ENCODE data around the gene TRAM2. TPM values are rescaled to one million over a fixed set of nuclear protein-coding genes. Genes with fewer than 3 reads are reported as not detected.

TRAM2 gene
- polyA plus RNA-seq, 1 experiment: 152 TPM

GRCh38 chr6:52505726-52506409 is 71.0 kb downstream of the TRAM2 start:
- ChIA-PET POLR2A (no interaction called here), CTCF (interaction anchor here (0.6 kb wide), 1 partner anchor 8 kb away, joined by 4 read pairs; no protein-coding TSS in a partner anchor)
- no peak overlapping the region for H3K27ac ChIP-seq (ENCODE audit: low read depth, low read length)
- no peaks in the 10 kb centered on the region for H3K27me3 ChIP-seq (ENCODE audit: control insufficient read depth, insufficient read depth, low read length)
- H3K9me3 ChIP-seq (ENCODE audit: control insufficient read depth, insufficient read depth, low read length): peaks cover 4% of the 10 kb centered on the region; the same call in 1 of the 2 replicates
- TF ChIP-seq, protein P1, sequence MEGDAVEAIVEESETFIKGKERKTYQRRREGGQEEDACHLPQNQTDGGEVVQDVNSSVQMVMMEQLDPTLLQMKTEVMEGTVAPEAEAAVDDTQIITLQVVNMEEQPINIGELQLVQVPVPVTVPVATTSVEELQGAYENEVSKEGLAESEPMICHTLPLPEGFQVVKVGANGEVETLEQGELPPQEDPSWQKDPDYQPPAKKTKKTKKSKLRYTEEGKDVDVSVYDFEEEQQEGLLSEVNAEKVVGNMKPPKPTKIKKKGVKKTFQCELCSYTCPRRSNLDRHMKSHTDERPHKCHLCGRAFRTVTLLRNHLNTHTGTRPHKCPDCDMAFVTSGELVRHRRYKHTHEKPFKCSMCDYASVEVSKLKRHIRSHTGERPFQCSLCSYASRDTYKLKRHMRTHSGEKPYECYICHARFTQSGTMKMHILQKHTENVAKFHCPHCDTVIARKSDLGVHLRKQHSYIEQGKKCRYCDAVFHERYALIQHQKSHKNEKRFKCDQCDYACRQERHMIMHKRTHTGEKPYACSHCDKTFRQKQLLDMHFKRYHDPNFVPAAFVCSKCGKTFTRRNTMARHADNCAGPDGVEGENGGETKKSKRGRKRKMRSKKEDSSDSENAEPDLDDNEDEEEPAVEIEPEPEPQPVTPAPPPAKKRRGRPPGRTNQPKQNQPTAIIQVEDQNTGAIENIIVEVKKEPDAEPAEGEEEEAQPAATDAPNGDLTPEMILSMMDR (IDR thresholded peaks at IDR 0.05; ENCODE audit: low read depth, low read length): 0 out of 2 replicates have a peak, but pooled peaks have one; percentile 13
- no peak for DNase-seq (ENCODE audit: low read depth, low spot score)
- no peak overlapping the region for H3K4me3 ChIP-seq (ENCODE audit: low read depth, low read length)

GRCh38 chr6:52504782-52505136 is 72.1 kb downstream of the TRAM2 start:
- Histone ChIP-seq H3K27ac (ENCODE audit: low read depth, low read length) (no peak overlapping the region), H3K27me3 (ENCODE audit: control insufficient read depth, insufficient read depth, low read length) (no peaks in the 10 kb centered on the region), H3K4me3 (ENCODE audit: low read depth, low read length) (no peak overlapping the region), H3K9me3 (ENCODE audit: control insufficient read depth, insufficient read depth, low read length) (peaks cover 4% of the 10 kb centered on the region; the same call in 1 of the 2 replicates)
- DNase-seq (ENCODE audit: low read depth, low spot score): no peak
- ChIA-PET CTCF (no interaction called here), POLR2A (no interaction called here)
- TF ChIP-seq, protein P1 (IDR thresholded peaks at IDR 0.05; ENCODE audit: low read depth, low read length): no peak

DNA sequence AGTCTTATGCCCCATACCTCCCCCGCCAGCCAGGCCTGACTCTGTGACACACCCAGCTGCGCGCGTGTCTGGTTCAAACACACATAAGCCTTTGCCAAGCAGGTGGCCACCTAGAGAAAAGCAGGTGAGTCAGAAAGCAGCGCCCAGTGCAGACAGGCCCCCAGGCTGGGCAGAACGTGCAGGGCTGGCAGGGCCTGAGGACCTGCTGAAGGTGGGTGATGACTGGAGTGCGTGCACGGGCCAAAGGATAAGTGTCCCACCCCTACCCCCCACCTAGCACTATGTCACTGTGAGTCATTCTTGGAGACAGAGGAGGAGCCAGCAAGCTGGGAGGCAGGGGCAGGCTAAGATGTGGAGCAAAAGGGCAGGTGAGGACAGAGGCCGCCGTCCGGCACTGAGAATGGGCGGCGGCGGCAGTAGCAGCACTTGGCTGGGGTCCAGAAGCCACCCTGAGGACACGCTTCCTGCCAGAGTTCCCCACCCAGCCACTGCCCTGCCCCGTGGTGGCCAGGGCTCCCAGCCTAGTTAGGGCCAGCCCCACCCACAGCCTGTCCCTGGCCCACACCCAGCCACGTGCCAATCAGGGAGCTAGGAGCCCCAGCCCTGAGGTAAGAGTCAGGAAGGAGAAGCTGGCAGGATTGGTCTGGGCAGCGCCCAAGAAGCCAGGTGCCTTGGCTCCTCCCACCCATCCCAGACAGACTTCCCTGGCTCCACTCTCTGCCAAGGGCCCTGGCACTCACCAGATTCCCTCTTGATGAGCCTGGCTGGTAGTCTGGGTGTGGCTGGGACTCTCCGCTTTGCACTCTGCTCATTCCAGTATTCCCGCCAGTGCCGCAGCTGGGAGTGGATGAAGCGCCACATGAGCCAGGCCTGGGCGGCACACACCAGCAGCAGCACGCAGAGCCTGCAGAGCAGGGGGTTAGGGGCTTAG is 72.7 kb downstream of the TRAM2 start:
- POLR2A ChIA-PET: no interaction called here
- H3K27me3 ChIP-seq (ENCODE audit: control insufficient read depth, insufficient read depth, low read length): no peaks in the 10 kb centered on the region
- CTCF ChIA-PET: no interaction called here
- no peak for DNase-seq (ENCODE audit: low read depth, low spot score)
- peak overlapping the region; percentile 47 for H3K27ac ChIP-seq (ENCODE audit: low read depth, low read length)
- peaks cover 4% of the 10 kb centered on the region; the same call in 1 of the 2 replicates for H3K9me3 ChIP-seq (ENCODE audit: control insufficient read depth, insufficient read depth, low read length)
- TF ChIP-seq, protein P1 (IDR thresholded peaks at IDR 0.05; ENCODE audit: low read depth, low read length): no peak
- H3K4me3 ChIP-seq (ENCODE audit: low read depth, low read length): no peak overlapping the region

- H3K4me3 ChIP-seq (ENCODE audit: low read depth, low read length): no peak overlapping the region
- TF ChIP-seq, protein P1 (IDR thresholded peaks at IDR 0.05; ENCODE audit: low read depth, low read length): peak; percentile 10; the same call in 1 of the 2 replicates
- peaks cover 4% of the 10 kb centered on the region; the same call in 1 of the 2 replicates for H3K9me3 ChIP-seq (ENCODE audit: control insufficient read depth, insufficient read depth, low read length)
- ChIA-PET CTCF (no interaction called here), POLR2A (no interaction called here)
- no peaks in the 10 kb centered on the region for H3K27me3 ChIP-seq (ENCODE audit: control insufficient read depth, insufficient read depth, low read length)
- DNase-seq (ENCODE audit: low read depth, low spot score): no peak
- H3K27ac ChIP-seq (ENCODE audit: low read depth, low read length): no peak overlapping the region
These were observed 73.5 kb downstream of the TRAM2 start for GRCh38 chr6:52503323-52503747.

All from AG04450 (cell line).